ENCODE measurements around the gene ZDHHC14.

ZDHHC14 gene

DNA sequence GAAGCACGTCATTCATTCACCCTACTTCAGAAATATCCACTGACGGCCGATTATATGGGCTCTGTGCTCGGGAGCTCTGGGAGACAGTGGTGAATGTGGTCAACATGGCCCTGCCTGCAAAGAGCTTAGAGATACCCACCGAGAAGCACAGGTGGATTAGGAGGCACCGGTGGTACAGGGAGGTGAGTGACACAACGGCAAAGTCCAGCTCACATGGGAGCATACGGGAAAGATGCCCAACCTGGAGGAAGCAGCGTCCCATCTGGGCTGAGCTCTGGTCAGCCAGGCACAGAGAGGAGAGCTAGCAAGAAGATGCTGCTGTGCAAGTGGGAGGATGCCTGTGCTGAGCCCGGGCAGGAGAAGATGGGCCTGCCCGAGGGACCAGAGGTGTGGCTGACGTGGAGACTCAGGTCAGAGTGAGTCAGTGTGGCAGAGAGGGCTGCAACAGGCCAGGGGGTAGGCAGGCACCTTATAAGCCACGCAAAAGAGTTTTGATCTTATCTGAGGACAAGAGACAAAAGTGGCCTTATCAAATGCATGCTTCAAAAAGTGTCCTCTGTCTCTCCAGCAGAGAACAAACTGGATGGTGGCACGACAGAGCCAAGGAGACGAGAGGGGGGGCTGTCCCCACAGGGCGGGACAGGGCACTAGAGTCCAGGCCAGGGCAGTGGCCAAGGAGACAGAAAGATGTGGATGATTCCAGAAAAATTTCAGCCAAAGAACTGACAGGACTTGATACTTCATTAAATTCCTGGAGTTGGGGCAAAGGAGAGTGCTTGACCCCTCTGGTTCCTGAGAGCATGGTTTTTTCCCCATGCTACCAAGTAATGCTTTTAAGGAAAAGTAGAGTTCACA, 227.5 kb downstream of the ZDHHC14 start:
- DNase-seq (ENCODE audit: low read depth in 1 of 2, low spot score in 1 of 2): no peak
- no peak overlapping the region for H3K27ac ChIP-seq (replicated peaks)
- H3K27me3 ChIP-seq (ENCODE audit: insufficient read depth, poor library complexity, severe bottlenecking): no peaks in the 10 kb centered on the region
- H3K4me3 ChIP-seq (replicated peaks; ENCODE audit: insufficient read depth, low read length): no peak overlapping the region
- TF ChIP-seq POLR2AphosphoS5 (IDR thresholded peaks at IDR 0.05; ENCODE audit: low read depth): no peak

DNA sequence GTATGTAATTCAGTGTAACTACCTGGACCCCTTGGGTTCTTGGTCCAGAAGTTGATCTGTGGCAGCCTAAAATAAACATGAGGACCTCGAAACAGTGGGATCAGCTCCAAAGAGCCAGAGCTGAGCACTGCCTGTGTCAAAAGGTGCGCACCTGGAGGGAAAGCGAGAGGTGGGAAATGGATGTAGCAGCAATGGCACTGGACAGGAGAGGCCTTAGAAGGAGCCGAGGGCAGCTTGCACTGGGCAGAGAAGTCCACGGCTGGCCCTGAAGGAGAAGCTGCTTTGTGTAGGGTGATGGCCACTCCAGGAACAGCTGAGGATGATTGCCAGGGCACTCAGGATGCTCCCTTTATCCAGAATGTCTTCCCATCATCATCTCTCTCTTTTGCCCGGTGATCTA, 228.1 kb downstream of the ZDHHC14 start:
- H3K27me3 ChIP-seq (ENCODE audit: insufficient read depth, poor library complexity, severe bottlenecking): no peaks in the 10 kb centered on the region
- TF ChIP-seq SPI1 (IDR thresholded peaks at IDR 0.05; ENCODE audit: borderline replicate concordance, low read depth) (no peak), POLR2AphosphoS5 (IDR thresholded peaks at IDR 0.05; ENCODE audit: low read depth) (no peak)
- DNase-seq (ENCODE audit: low read depth in 1 of 2, low spot score in 1 of 2): no peak

DNA sequence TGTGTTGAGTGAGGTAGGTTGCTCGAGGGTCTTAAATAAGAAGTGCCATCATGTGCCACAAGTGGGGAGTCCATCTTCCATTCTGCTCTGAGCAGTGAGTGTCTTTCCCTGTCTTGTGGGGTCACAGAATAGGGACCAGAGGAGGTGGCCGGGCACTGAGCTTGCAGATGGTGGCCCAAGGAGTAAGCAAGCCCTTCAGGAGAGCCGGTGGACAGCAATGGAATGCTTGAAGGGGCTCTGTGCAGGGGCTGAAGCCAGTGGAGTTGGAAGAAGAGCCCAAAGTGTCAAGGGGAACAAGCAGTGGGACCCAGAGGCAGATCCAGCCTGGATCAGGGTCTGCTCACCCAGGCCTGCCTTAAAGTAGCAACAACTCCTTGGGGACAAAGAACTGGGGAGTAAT, 228.6 kb downstream of the ZDHHC14 start:
- no peak overlapping the region for H3K27ac ChIP-seq (replicated peaks)
- H3K4me3 ChIP-seq (replicated peaks; ENCODE audit: insufficient read depth, low read length): no peak overlapping the region
- no peaks in the 10 kb centered on the region for H3K27me3 ChIP-seq (ENCODE audit: insufficient read depth, poor library complexity, severe bottlenecking)
- no peak for DNase-seq (ENCODE audit: low read depth in 1 of 2, low spot score in 1 of 2)
- TF ChIP-seq GABPA (IDR thresholded peaks at IDR 0.05; ENCODE audit: low read depth) (no peak), POLR2AphosphoS5 (IDR thresholded peaks at IDR 0.05; ENCODE audit: low read depth) (no peak), SPI1 (IDR thresholded peaks at IDR 0.05; ENCODE audit: borderline replicate concordance, low read depth) (no peak)
- TF ChIP-seq, protein P1, sequence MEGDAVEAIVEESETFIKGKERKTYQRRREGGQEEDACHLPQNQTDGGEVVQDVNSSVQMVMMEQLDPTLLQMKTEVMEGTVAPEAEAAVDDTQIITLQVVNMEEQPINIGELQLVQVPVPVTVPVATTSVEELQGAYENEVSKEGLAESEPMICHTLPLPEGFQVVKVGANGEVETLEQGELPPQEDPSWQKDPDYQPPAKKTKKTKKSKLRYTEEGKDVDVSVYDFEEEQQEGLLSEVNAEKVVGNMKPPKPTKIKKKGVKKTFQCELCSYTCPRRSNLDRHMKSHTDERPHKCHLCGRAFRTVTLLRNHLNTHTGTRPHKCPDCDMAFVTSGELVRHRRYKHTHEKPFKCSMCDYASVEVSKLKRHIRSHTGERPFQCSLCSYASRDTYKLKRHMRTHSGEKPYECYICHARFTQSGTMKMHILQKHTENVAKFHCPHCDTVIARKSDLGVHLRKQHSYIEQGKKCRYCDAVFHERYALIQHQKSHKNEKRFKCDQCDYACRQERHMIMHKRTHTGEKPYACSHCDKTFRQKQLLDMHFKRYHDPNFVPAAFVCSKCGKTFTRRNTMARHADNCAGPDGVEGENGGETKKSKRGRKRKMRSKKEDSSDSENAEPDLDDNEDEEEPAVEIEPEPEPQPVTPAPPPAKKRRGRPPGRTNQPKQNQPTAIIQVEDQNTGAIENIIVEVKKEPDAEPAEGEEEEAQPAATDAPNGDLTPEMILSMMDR (IDR thresholded peaks at IDR 0.05; ENCODE audit: insufficient read depth, low read length): no peak
- TF ChIP-seq, protein P2, sequence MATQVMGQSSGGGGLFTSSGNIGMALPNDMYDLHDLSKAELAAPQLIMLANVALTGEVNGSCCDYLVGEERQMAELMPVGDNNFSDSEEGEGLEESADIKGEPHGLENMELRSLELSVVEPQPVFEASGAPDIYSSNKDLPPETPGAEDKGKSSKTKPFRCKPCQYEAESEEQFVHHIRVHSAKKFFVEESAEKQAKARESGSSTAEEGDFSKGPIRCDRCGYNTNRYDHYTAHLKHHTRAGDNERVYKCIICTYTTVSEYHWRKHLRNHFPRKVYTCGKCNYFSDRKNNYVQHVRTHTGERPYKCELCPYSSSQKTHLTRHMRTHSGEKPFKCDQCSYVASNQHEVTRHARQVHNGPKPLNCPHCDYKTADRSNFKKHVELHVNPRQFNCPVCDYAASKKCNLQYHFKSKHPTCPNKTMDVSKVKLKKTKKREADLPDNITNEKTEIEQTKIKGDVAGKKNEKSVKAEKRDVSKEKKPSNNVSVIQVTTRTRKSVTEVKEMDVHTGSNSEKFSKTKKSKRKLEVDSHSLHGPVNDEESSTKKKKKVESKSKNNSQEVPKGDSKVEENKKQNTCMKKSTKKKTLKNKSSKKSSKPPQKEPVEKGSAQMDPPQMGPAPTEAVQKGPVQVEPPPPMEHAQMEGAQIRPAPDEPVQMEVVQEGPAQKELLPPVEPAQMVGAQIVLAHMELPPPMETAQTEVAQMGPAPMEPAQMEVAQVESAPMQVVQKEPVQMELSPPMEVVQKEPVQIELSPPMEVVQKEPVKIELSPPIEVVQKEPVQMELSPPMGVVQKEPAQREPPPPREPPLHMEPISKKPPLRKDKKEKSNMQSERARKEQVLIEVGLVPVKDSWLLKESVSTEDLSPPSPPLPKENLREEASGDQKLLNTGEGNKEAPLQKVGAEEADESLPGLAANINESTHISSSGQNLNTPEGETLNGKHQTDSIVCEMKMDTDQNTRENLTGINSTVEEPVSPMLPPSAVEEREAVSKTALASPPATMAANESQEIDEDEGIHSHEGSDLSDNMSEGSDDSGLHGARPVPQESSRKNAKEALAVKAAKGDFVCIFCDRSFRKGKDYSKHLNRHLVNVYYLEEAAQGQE (IDR thresholded peaks at IDR 0.05; ENCODE audit: insufficient replicate concordance, low read depth): no peak

More for the DNA sequence above, 228.1 kb downstream of the ZDHHC14 start:
- Histone ChIP-seq H3K4me3 (replicated peaks; ENCODE audit: insufficient read depth, low read length) (no peak overlapping the region), H3K27ac (replicated peaks) (no peak overlapping the region)

DNA sequence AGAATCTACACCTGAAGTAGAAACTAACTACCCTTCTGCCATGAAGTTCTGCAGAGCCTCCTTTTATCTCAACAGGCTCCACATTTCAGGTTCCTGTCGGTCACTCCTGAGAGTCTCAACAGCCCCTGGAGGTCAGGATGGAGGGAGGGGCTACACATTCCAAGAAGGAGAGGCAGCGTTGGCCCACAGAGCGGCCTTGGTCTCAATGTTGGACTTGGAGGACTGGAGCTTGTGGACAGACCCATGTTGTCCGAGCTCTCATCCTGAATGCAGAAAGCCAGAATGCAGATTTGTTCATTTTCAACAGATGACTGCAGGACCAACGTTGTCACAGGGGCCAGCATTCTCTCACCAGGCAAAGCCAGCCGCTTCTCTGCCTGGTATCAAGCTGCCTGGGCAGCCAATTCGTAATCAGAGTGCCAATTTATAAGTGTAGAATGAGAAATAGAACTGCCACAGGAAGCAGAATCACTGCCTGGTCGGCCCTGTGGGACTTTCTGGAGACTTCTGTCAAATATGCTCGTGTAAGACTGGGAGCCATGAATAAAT, 229.5 kb downstream of the ZDHHC14 start:
- no peak for DNase-seq (ENCODE audit: low read depth in 1 of 2, low spot score in 1 of 2)
- H3K4me3 ChIP-seq (replicated peaks; ENCODE audit: insufficient read depth, low read length): no peak overlapping the region

More for the DNA sequence above, 229.5 kb downstream of the ZDHHC14 start:
- TF ChIP-seq GABPA (IDR thresholded peaks at IDR 0.05; ENCODE audit: low read depth) (no peak), SPI1 (IDR thresholded peaks at IDR 0.05; ENCODE audit: borderline replicate concordance, low read depth) (no peak), POLR2AphosphoS5 (IDR thresholded peaks at IDR 0.05; ENCODE audit: low read depth) (no peak)
- TF ChIP-seq, protein P1 (IDR thresholded peaks at IDR 0.05; ENCODE audit: insufficient read depth, low read length): no peak
- TF ChIP-seq, protein P2 (IDR thresholded peaks at IDR 0.05; ENCODE audit: insufficient replicate concordance, low read depth): no peak
- H3K27ac ChIP-seq (replicated peaks): no peak overlapping the region
- H3K27me3 ChIP-seq (ENCODE audit: insufficient read depth, poor library complexity, severe bottlenecking): no peaks in the 10 kb centered on the region
